GM23248 (cell line): Measurements from ENCODE around the gene FUS.

Experiments used
- EZH2 ChIP-seq: fragments of 200-600 bp; sonication (generic); IDR thresholded peaks from 2 replicates; pipeline ENCODE4 v1.6.1; 2018; ENCODE audit warnings: antibody characterized with exemption, mild to moderate bottlenecking; ENCODE audit not compliant: insufficient read depth, poor library complexity, severe bottlenecking
- EZH2phosphoT487 ChIP-seq: fragments of 200-600 bp; sonication (generic); IDR thresholded peaks from 2 replicates; pipeline ENCODE4 v1.6.1; 2018; ENCODE audit warnings: antibody characterized with exemption, moderate library complexity, mild to moderate bottlenecking, low read depth; ENCODE audit not compliant: insufficient read depth

DNA sequence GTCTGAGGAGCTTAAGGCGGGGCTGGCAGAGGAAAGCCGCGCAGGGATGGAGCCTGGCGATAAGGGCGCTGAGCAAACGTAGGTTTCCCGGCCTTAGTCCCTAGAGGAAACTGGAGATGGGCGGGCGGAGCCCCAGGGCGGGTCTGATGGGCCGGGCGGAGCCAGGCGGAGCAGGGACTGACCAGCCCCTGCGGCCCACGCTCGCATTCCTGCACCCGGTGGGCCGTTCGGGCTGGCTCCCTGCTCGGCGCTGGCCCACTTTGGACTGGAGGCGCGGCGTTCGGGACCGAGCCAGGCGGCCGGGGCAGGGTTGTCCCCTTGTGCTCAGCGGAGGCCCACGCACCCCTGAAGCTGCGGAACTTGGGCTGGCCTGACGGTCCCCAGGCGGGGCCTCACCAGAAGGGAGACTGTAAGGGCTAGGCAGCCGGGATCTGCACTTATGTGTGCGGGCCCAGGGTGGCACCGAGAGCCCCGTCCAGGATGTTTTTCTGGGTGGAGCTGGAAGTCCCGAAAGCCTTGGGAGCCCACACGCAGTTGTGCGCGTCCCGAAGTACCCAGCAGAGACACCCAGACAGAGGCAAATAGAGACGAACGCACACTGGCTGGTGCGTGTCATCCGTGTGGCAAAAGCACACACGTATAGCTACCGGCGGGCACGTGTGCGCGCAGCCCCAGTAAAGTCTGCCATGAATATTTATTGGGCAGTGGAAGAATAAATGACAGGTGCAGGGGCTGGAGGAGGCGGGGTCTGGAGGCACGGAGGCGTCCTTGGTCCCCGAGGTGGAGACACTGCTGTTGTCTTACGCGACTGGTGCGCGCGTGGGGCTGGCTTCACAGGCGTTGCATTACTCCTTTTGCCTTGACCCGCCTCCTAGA is 35.6 kb downstream of the FUS start:
- TF ChIP-seq EZH2phosphoT487 (no peak), EZH2 (peak; percentile 30)
